ENCODE data around the gene USH2A. TPM values are rescaled to one million over a fixed set of nuclear protein-coding genes. Genes with fewer than 3 reads are reported as not detected.
"Not testable (repeated sequence)": the region's sequence is repeated elsewhere in the genome, so short reads cannot be mapped to it uniquely, and the experiment has no call there.

Gene USH2A
- total RNA-seq, 4 donors from 2014 or later: under 0.01 TPM; not detected in 3

DNA sequence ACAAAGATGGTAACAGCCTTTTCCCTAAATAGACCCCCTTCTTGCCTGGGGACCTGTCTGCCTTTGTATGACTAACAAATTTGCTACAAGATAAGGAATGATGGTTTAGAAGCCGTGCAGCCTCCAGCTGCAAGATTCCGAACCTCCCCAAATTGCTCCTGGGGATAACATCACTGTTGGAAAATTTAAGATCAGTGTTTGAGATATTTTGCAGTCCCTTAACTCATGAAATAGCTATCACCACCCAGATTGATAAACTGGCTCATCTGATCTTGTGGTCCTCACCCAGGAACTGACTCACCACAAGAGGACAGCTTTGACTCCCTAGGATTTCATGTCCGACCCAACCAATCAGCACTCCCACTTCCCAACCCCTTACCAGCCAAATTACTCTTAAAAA is 254.7 kb downstream of the USH2A start:
- H3K27ac ChIP-seq: no peak overlapping the region
- in situ Hi-C loops (cut with MboI; ENCODE audit: low pct_ligation_motif_present in 1 of 4, low pct_unique_long_range_greater_than_20kb in 1 of 4, low sequenced_read_pairs in 3 of 4): no loop called here
- no peak for DNase-seq
- H3K4me3 ChIP-seq: no peak overlapping the region
- intact Hi-C loops (cut with DNase I; ENCODE audit: low total_unique reads): no loop called here
- no peak for TF ChIP-seq EP300 (IDR thresholded peaks at IDR 0.05; ENCODE audit: low read depth)
- TF ChIP-seq CTCF (IDR thresholded peaks at IDR 0.05): no peak
- no peak for TF ChIP-seq POLR2AphosphoS5 (IDR thresholded peaks at IDR 0.05)
- TF ChIP-seq POLR2A (IDR thresholded peaks at IDR 0.05): no peak
- no peaks in the 10 kb centered on the region for H3K9me3 ChIP-seq
- no peaks in the 10 kb centered on the region for H3K27me3 ChIP-seq
- H3K36me3 ChIP-seq: no peaks in the 10 kb centered on the region
- no peaks in the 10 kb centered on the region for H3K4me1 ChIP-seq
- 60 to 84% methylated on average over 1 to 3 of the region's 3 CpGs for WGBS, 2 donors (ENCODE audit: low coverage in 1 of 2)

- no peaks in the 10 kb centered on the region for H3K9me3 ChIP-seq
- H3K36me3 ChIP-seq: no peaks in the 10 kb centered on the region
- no peak for TF ChIP-seq POLR2AphosphoS5 (IDR thresholded peaks at IDR 0.05)
- no peak for TF ChIP-seq EP300 (IDR thresholded peaks at IDR 0.05; ENCODE audit: low read depth)
- no peak for TF ChIP-seq CTCF (IDR thresholded peaks at IDR 0.05)
- no peak for TF ChIP-seq POLR2A (IDR thresholded peaks at IDR 0.05)
- intact Hi-C loops (cut with DNase I; ENCODE audit: low total_unique reads) (no loop called here), in situ Hi-C loops (cut with MboI; ENCODE audit: low pct_ligation_motif_present in 1 of 4, low pct_unique_long_range_greater_than_20kb in 1 of 4, low sequenced_read_pairs in 3 of 4) (no loop called here)
- no peak for DNase-seq
- H3K4me1 ChIP-seq: no peaks in the 10 kb centered on the region
- H3K27me3 ChIP-seq: no peaks in the 10 kb centered on the region
- H3K27ac ChIP-seq: no peak overlapping the region
- H3K4me3 ChIP-seq: no peak overlapping the region
Observed at GRCh38 chr1:216154063-216154462, 269.2 kb downstream of the USH2A start.

DNA sequence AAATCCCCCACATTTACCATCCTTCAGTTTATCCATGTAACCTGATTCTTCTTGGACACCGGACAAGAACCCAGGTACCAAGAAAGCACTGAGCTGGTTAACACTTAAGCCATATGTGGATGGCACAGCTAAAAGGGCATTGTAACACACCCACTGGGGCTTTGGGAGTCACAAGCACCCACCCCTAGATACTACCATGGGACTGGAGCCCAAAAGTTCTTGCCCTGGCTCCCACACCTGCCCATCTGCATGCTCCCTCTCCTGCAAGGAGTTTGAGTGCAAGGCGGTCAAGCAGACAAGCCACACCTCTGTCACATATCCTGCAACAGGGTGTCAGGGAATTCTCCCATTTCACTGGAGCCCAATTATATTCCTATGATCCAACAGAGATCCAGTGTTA is 270.1 kb downstream of the USH2A start:
- in situ Hi-C loops (cut with MboI; ENCODE audit: low pct_ligation_motif_present in 1 of 4, low pct_unique_long_range_greater_than_20kb in 1 of 4, low sequenced_read_pairs in 3 of 4): no loop called here
- intact Hi-C loops (cut with DNase I; ENCODE audit: low total_unique reads): loop anchor here (2.0 kb wide), 1 partner anchor 28 kb away; no protein-coding TSS in a partner anchor
- TF ChIP-seq CTCF (IDR thresholded peaks at IDR 0.05): no peak

DNA sequence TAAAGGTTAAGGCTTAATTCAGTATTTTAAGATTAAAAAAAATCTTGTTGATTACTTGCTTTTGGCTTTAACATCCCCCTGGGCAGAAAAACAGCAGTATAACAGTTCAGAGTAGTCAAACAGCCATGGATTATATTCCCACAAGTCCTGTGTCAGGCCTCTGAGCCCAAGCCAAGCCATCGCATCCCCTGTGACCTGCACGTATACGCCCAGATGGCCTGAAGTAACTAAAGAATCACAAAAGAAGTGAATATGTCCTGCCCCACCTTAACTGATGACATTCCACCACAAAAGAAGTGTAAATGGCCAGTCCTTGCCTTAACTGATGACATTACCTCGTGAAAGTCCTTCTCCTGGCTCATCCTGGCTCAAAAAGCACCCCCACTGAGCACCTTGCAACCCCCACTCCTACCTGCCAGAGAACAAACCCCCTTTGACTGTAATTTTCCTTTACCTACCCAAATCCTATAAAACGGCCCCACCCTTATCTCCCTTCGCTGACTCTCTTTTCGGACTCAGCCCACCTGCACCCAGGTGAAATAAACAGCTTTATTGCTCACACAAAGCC is 277.7 kb downstream of the USH2A start:
- H3K9me3 ChIP-seq; in situ Hi-C loops (cut with MboI; ENCODE audit: low pct_ligation_motif_present in 1 of 4, low pct_unique_long_range_greater_than_20kb in 1 of 4, low sequenced_read_pairs in 3 of 4); intact Hi-C loops (cut with DNase I; ENCODE audit: low total_unique reads); DNase-seq; H3K4me3 ChIP-seq; H3K36me3 ChIP-seq; H3K27ac ChIP-seq; H3K27me3 ChIP-seq; H3K4me1 ChIP-seq: not testable (repeated sequence)
- 58 to 74% methylated on average over 4 to 5 of the region's 7 CpGs for WGBS, 2 donors (ENCODE audit: low coverage in 1 of 2)

More for the DNA sequence above, 270.1 kb downstream of the USH2A start:
- no peak for DNase-seq
- WGBS, 2 donors (ENCODE audit: low coverage in 1 of 2): 60 to 91% methylated on average over 1 to 2 of the region's 2 CpGs
- no peaks in the 10 kb centered on the region for H3K36me3 ChIP-seq
- no peak overlapping the region for H3K27ac ChIP-seq
- no peaks in the 10 kb centered on the region for H3K27me3 ChIP-seq
- H3K4me3 ChIP-seq: no peak overlapping the region
- no peaks in the 10 kb centered on the region for H3K9me3 ChIP-seq
- no peaks in the 10 kb centered on the region for H3K4me1 ChIP-seq

Data from transverse colon (tissue), 4 donors.